B cell (primary cell): ENCODE results near the gene ADA.

Experiments used
- CTCF ChIP-seq: fragments of 200-600 bp; IDR thresholded peaks from one replicate; pipeline ENCODE4 v1.8.0; 2022; ENCODE audit warnings: antibody characterized with exemption, mild to moderate bottlenecking
- EZH2 ChIP-seq: IDR thresholded peaks from 2 replicates; pipeline ENCODE4 v1.6.1; 2012; ENCODE audit warnings: borderline replicate concordance, low read depth, mild to moderate bottlenecking, moderate library complexity, low read length; ENCODE audit not compliant: insufficient read depth, poor library complexity, severe bottlenecking

GRCh38 chr20:44633187-44633810 lies 18.2 kb downstream of the ADA start:
- no peak for TF ChIP-seq CTCF
- no peak for TF ChIP-seq EZH2
